ENCODE measurements around the gene CERK. TPM values are rescaled to one million over a fixed set of nuclear protein-coding genes. Genes with fewer than 3 reads are reported as not detected.

The CERK gene
- total RNA-seq, 1 experiment from 2014 or later: 37.7 TPM

- DNase-seq (ENCODE audit: low read depth): no peak
Measured at GRCh38 chr22:46732513-46732912, 5.5 kb downstream of the CERK start.

- DNase-seq (ENCODE audit: low read depth): no peak
Measured at GRCh38 chr22:46732041-46732379, 6.0 kb downstream of the CERK start.

GRCh38 chr22:46731246-46732040 lies 6.6 kb downstream of the CERK start:
- peak; percentile 44 for DNase-seq (ENCODE audit: low read depth)

- DNase-seq (ENCODE audit: low read depth): no peak
Measured at GRCh38 chr22:46730568-46731245, 7.3 kb downstream of the CERK start.

GRCh38 chr22:46728470-46728869 lies 9.6 kb downstream of the CERK start:
- DNase-seq (ENCODE audit: low read depth): no peak

- DNase-seq (ENCODE audit: low read depth): no peak
Measured at GRCh38 chr22:46727813-46728364, 10.2 kb downstream of the CERK start.

GRCh38 chr22:46726986-46727317 lies 11.1 kb downstream of the CERK start:
- DNase-seq (ENCODE audit: low read depth): no peak

GRCh38 chr22:46726066-46726985 lies 11.7 kb downstream of the CERK start:
- DNase-seq (ENCODE audit: low read depth): no peak

GRCh38 chr22:46725096-46725495 lies 13.0 kb downstream of the CERK start:
- no peak for DNase-seq (ENCODE audit: low read depth)

- DNase-seq (ENCODE audit: low read depth): no peak
Measured at GRCh38 chr22:46723882-46724281, 14.2 kb downstream of the CERK start.

- no peak for DNase-seq (ENCODE audit: low read depth)
Measured at GRCh38 chr22:46721501-46722085, 16.5 kb downstream of the CERK start.

- DNase-seq (ENCODE audit: low read depth): no peak
Measured at GRCh38 chr22:46719921-46720320, 18.1 kb downstream of the CERK start.

GRCh38 chr22:46714550-46714949 lies 23.5 kb downstream of the CERK start:
- no peak for DNase-seq (ENCODE audit: low read depth)

GRCh38 chr22:46712288-46712687 lies 25.8 kb downstream of the CERK start:
- DNase-seq (ENCODE audit: low read depth): no peak

GRCh38 chr22:46710806-46711205 lies 27.2 kb downstream of the CERK start:
- no peak for DNase-seq (ENCODE audit: low read depth)

- no peak for DNase-seq (ENCODE audit: low read depth)
Measured at GRCh38 chr22:46708766-46709330, 29.2 kb downstream of the CERK start.

GRCh38 chr22:46707827-46708570 lies 30.1 kb downstream of the CERK start:
- DNase-seq (ENCODE audit: low read depth): no peak

- DNase-seq (ENCODE audit: low read depth): no peak
Measured at GRCh38 chr22:46707305-46707704, 30.7 kb downstream of the CERK start.

GRCh38 chr22:46706060-46706459 lies 32.0 kb downstream of the CERK start:
- no peak for DNase-seq (ENCODE audit: low read depth)

- no peak for DNase-seq (ENCODE audit: low read depth)
Measured at GRCh38 chr22:46703996-46704370, 34.1 kb downstream of the CERK start.
